Loucy (cell line): ENCODE data around the gene SPOCK1.

ENCODE experiments used
- H2AFZ ChIP-seq: fragments of 200-600 bp; sonication (generic); 2 replicates; pipeline ENCODE4 v1.6.0; 2016; ENCODE audit warnings: antibody characterized with exemption, mild to moderate bottlenecking, low read length, moderate library complexity
- H3F3A ChIP-seq: fragments of 200-600 bp; 2 replicates; pipeline ENCODE4 v1.6.0; 2016; ENCODE audit warnings: antibody characterized with exemption, low read depth, mild to moderate bottlenecking
- H3K27me3 ChIP-seq: fragments of 200-600 bp; sonication (generic); 2 replicates; pipeline ENCODE4 v1.6.1; 2014; ENCODE audit warnings: low read length, mild to moderate bottlenecking; ENCODE audit not compliant: insufficient read depth, poor library complexity, severe bottlenecking
- H3K36me3 ChIP-seq: fragments of 200-600 bp; sonication (generic); 2 replicates; pipeline ENCODE4 v1.6.1; 2016; ENCODE audit warnings: low read length; ENCODE audit not compliant: insufficient read depth
- H3K4me1 ChIP-seq: fragments of 200-600 bp; sonication (generic); 2 replicates; pipeline ENCODE4 v1.5.1; 2014; ENCODE audit warnings: low read length, mild to moderate bottlenecking; ENCODE audit not compliant: insufficient read depth, poor library complexity, severe bottlenecking
- H3K4me2 ChIP-seq: fragments of 200-600 bp; sonication (generic); 2 replicates; pipeline ENCODE4 v1.6.0; 2014; ENCODE audit warnings: antibody characterized with exemption, low read length, low read depth, mild to moderate bottlenecking; ENCODE audit not compliant: poor library complexity, severe bottlenecking
- H3K4me3 ChIP-seq: fragments of 200-600 bp; sonication (generic); 2 replicates; pipeline ENCODE4 v1.5.1; 2014; ENCODE audit warnings: low read length, mild to moderate bottlenecking, mixed read lengths; ENCODE audit not compliant: poor library complexity, severe bottlenecking
- H3K79me2 ChIP-seq: fragments of 200-600 bp; sonication (generic); 2 replicates; pipeline ENCODE4 v1.6.1; 2014; ENCODE audit warnings: low read length; ENCODE audit not compliant: insufficient read depth
- H3K9ac ChIP-seq: fragments of 200-600 bp; sonication (generic); 2 replicates; pipeline ENCODE4 v1.6.0; 2014; ENCODE audit warnings: mild to moderate bottlenecking, low read depth, low read length, moderate library complexity; ENCODE audit not compliant: poor library complexity, severe bottlenecking
- H3K9me2 ChIP-seq: fragments of 200-600 bp; sonication (generic); replicated peaks from 2 replicates; pipeline ENCODE4 v1.6.1; 2016; ENCODE audit warnings: low read depth, low read length, mixed read lengths
- H3K9me3 ChIP-seq: fragments of 200-600 bp; sonication (generic); 2 replicates; pipeline ENCODE4 v1.6.1; 2014; ENCODE audit warnings: mild to moderate bottlenecking, antibody characterized with exemption, low read length, low read depth; ENCODE audit not compliant: insufficient read depth
- H4K20me1 ChIP-seq: fragments of 200-600 bp; sonication (generic); 2 replicates; pipeline ENCODE4 v1.6.0; 2014; ENCODE audit warnings: antibody characterized with exemption, low read length, mild to moderate bottlenecking; ENCODE audit not compliant: insufficient read depth, poor library complexity, severe bottlenecking
- EZH2phosphoT487 ChIP-seq: fragments of 200-600 bp; IDR thresholded peaks from 2 replicates; pipeline ENCODE4 v1.6.1; 2018; ENCODE audit warnings: antibody characterized with exemption, mild to moderate bottlenecking, moderate library complexity, borderline replicate concordance
- TF ChIP-seq, protein P1 (sequence below): fragments of 200-600 bp; sonication (generic); conservative IDR thresholded peaks from 2 replicates; pipeline ENCODE4 v1.5.1; 2014; ENCODE audit warnings: mild to moderate bottlenecking, antibody characterized with exemption, low read length

SPOCK1 gene

DNA sequence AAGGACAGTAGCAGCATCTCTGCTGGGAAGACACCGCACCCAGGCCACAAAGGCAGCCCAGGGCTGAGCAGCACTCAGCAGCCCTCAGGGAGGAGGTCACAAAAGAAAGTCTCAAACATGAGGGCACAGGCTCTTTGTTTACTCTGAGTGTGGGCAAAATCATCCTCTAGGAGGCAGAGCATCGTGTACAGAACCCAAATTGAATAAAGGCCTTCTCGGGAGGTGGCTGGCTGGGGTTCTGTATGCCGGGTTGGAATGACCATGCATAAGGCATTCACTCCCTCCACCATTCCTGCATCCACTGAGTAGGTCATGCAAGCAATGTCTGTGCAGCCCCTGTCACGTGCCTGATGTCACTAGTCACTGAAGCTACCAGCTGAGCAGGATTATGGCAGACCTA lies 412.8 kb downstream of the SPOCK1 start:
- Histone ChIP-seq H3K27me3 (no peaks in the 10 kb centered on the region), H3K4me2 (no peak overlapping the region), H3K4me1 (no peaks in the 10 kb centered on the region), H2AFZ (no peak overlapping the region), H3K9me2 (no peaks in the 10 kb centered on the region), H3K9ac (no peak overlapping the region), H3F3A (no peaks in the 10 kb centered on the region), H3K36me3 (no peaks in the 10 kb centered on the region), H3K79me2 (no peaks in the 10 kb centered on the region), H4K20me1 (no peaks in the 10 kb centered on the region), H3K4me3 (no peak overlapping the region), H3K9me3 (no peaks in the 10 kb centered on the region)
- TF ChIP-seq, protein P1, sequence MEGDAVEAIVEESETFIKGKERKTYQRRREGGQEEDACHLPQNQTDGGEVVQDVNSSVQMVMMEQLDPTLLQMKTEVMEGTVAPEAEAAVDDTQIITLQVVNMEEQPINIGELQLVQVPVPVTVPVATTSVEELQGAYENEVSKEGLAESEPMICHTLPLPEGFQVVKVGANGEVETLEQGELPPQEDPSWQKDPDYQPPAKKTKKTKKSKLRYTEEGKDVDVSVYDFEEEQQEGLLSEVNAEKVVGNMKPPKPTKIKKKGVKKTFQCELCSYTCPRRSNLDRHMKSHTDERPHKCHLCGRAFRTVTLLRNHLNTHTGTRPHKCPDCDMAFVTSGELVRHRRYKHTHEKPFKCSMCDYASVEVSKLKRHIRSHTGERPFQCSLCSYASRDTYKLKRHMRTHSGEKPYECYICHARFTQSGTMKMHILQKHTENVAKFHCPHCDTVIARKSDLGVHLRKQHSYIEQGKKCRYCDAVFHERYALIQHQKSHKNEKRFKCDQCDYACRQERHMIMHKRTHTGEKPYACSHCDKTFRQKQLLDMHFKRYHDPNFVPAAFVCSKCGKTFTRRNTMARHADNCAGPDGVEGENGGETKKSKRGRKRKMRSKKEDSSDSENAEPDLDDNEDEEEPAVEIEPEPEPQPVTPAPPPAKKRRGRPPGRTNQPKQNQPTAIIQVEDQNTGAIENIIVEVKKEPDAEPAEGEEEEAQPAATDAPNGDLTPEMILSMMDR = no peak
- TF ChIP-seq EZH2phosphoT487 = no peak

GRCh38 chr5:137085206-137085605 lies 413.9 kb downstream of the SPOCK1 start:
- Histone ChIP-seq H2AFZ (no peak overlapping the region), H3K9me2 (no peaks in the 10 kb centered on the region), H3K79me2 (no peaks in the 10 kb centered on the region), H3K4me2 (no peak overlapping the region), H3K27me3 (no peaks in the 10 kb centered on the region), H3K4me3 (no peak overlapping the region), H3F3A (no peaks in the 10 kb centered on the region), H3K36me3 (no peaks in the 10 kb centered on the region), H3K9ac (no peak overlapping the region), H3K9me3 (no peaks in the 10 kb centered on the region), H4K20me1 (no peaks in the 10 kb centered on the region), H3K4me1 (no peaks in the 10 kb centered on the region)
- TF ChIP-seq EZH2phosphoT487 = no peak
- TF ChIP-seq, protein P1 = no peak

- TF ChIP-seq EZH2phosphoT487 = no peak
- no peaks in the 10 kb centered on the region for H3K27me3 ChIP-seq
- H3K79me2 ChIP-seq = no peaks in the 10 kb centered on the region
- H3K9me3 ChIP-seq = no peaks in the 10 kb centered on the region
- no peak overlapping the region for H3K4me3 ChIP-seq
- no peaks in the 10 kb centered on the region for H3K9me2 ChIP-seq
- H2AFZ ChIP-seq = no peak overlapping the region
- H3K36me3 ChIP-seq = no peaks in the 10 kb centered on the region
- no peaks in the 10 kb centered on the region for H4K20me1 ChIP-seq
- no peaks in the 10 kb centered on the region for H3K4me1 ChIP-seq
- H3K4me2 ChIP-seq = no peak overlapping the region
- H3F3A ChIP-seq = no peaks in the 10 kb centered on the region
- H3K9ac ChIP-seq = no peak overlapping the region
These were observed 415.1 kb downstream of the SPOCK1 start for GRCh38 chr5:137084016-137084415.

DNA sequence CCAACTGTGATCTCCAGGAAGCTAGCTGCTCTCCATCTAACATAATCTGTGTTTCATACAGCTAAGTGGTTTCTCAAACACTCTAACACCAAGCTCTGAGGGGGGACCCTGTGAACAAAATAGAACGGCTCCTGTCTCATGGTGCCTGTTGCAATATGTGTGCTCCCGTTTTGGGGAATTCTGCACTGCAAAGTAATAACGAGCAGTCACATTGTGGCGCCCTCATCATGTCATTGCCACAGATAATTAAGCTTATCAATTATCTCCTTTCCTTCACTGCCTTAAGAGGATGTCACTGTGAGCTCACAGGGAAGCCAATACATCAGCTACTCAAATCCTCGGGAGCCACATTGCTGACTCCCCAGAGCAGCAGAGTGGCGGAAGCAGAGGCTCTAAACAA lies 416.2 kb downstream of the SPOCK1 start:
- Histone ChIP-seq H2AFZ (no peak overlapping the region), H3F3A (no peaks in the 10 kb centered on the region)
- no peak for TF ChIP-seq EZH2phosphoT487
- TF ChIP-seq, protein P1 = no peak

More for the DNA sequence above, 416.2 kb downstream of the SPOCK1 start:
- H3K79me2 ChIP-seq = no peaks in the 10 kb centered on the region
- no peaks in the 10 kb centered on the region for H3K4me1 ChIP-seq
- no peaks in the 10 kb centered on the region for H3K36me3 ChIP-seq
- H3K9me3 ChIP-seq = no peaks in the 10 kb centered on the region
- H3K9me2 ChIP-seq = no peaks in the 10 kb centered on the region
- no peak overlapping the region for H3K9ac ChIP-seq
- H3K27me3 ChIP-seq = no peaks in the 10 kb centered on the region
- no peaks in the 10 kb centered on the region for H4K20me1 ChIP-seq
- no peak overlapping the region for H3K4me2 ChIP-seq
- H3K4me3 ChIP-seq = no peak overlapping the region
